ENCODE data around the gene KATNB1.
"Not testable (repeated sequence)": the region's sequence is repeated elsewhere in the genome, so short reads cannot be mapped to it uniquely, and the experiment has no call there.

Gene KATNB1

DNA sequence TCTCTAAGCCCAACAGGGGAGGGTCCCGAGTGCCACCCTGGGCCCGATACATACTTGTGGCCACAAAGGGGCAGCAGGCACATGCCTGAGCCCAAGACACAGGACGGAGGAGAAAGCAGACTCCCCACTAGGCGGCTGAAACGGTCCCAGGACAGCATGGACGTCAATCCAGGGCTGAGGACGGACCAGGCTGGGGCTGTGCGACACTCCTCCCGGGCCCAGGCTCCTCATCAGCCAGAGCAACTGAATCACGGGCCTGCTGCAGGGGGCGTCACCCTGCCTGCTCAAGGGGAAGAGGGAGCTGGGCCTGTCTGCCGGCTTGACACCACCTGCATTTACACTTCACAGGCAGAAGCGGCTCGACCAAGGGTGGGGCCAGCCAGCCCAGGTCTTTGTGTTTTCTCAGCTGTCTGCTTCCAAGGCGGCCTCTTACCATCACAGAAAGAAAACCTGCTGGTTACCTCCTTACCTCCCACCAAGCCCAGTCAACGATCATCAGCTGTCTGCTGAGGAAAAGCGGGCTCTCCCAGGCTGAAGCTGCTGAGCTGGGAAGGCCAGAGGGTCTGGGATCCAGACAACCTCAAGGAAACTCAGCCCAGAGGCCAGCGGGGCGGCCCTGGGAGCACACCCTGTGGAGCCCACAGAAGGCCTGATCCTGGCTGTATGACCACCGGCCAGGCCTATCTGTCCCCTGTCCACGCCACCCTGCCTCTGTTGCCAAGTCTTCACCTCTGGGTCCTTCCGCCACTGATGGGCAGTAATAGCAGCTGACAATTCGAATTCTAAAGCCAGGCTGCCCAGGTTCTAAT is 40.3 kb downstream of the KATNB1 start:
- DNase-seq = no peak

DNA sequence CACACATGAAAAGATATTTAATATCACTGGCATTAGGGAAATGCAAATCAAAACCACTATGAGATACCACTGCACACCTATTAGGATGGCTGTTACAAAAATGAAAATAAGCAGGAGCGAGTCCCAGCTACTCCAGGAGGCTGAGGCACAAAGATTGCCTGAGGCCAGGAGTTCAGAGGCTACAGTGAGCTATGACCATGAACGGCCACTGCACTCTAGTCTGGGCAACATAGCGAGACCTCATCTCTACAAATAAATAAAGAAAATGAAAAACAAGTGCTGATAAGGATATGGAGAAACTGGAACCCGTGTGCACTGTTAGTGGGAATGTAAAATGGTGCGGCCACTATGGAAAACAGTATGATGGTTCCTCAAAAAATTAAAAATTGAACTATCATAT is 43.1 kb downstream of the KATNB1 start:
- no peak for DNase-seq

DNA sequence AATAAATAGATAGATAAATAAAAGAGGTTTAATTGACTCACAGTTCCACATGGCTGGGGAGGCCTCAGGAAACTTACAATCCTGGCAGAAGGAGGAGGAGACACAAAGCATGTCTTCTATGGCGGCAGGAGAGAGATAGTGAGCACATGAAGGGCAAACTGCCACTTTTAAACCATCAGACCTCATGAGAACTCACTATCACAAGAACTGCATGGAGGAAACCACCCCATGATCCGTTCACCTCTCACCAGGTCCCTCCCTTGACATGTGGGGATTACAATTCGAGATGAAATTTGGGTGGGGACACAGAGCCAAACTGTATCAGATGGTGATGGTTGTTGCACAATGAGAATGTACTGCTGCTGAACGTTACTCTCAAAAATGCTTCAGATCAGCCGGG is 44.3 kb downstream of the KATNB1 start:
- not testable (repeated sequence) for DNase-seq

DNA sequence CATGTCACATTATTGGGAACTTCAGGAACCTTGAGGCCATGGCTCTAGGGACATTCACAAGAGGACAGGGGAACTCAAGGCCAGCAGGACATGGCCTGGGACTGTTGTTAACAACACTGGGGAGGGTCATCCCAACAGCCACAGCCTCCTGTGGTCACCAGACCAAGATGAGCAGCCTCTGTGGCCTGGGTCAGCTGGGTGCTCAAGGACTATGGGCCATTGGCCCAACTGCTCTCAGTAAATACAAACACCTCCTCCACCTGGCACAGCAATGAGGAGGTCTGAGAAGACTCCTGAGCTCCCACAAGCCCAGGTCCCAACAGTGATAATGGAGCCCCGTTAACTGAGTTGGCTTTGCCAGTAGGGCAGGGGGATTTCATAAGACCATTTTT is 45.8 kb downstream of the KATNB1 start:
- no peak for DNase-seq

DNA sequence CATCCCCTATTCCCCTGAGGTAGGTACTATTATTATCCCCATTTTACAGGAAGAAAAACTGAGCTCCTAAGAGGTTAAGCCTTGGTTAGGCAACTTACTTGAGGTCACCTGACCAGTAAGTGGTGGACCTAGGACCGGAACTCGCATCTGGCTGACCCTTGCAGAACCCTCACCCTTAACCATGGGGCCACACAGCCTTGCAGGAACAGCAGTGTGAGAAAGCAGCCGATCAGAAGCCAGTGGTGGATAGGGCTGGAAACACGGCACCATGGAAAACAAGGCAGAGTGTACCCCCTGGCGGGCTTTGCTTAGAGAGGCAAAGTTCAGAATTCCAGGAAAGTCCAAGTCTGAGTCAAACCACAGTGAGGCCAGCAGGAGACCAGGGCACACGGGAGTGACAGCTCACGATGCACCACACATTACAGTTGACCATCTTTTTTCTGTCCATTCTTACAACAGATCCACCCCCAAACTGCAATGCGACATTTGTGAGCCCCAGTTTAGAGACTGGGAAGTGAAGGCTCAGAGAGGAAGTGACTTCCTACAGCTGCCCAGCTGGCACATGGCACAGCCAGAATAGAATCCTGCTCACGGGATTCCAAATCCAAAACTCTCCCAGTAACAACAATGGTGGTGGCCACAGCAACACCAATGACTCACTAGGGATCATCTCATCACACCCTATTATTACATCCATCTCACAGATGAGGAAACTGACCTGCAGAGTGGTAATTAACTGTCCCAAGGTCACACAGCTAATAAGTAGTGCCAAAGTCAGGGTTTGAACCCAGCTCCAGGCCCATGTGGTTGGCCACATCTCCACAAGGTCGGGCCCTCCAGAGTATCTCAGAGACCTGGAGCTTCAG is 46.4 kb downstream of the KATNB1 start:
- DNase-seq = no peak

DNA sequence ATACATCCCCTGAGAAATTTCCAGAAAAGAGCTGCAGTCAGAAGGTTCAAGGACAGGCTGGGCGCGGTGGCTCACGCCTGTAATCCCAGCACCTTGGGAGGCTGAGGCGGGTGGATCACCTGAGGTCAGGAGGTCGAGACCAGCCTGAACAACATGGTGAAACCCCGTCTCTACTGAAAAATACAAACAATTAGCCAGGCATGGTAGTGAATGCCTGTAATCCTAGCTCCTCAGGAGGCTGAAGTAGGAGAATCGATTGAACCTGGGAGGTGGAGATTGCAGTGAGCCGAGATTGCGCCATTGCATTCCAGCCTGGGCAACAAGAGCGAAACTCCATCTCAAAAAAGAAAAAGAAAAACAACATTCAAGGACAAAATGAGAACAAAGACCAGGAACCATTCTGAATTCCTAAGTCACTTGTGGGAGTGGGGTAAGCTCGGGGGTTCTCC is 47.1 kb downstream of the KATNB1 start:
- DNase-seq = not testable (repeated sequence)

DNA sequence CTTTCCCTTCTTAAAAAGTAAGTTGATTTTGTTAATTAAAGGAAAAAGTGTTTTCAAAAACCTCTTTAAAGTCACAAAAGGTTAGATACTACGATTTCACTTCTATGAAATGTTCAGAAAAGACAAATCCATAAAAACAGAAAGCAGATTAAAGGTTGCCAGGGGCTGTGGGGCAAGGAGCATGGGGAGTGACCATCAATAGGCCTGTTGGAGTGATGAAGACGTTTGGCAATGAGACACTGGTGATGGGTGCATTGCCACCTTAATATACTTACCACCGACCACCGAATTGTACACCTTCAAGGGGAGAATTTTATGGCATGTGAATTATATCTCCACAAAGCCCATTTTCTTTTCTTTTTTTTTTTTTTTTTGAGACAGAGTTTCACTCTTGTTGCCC is 47.5 kb downstream of the KATNB1 start:
- DNase-seq = no peak

DNA sequence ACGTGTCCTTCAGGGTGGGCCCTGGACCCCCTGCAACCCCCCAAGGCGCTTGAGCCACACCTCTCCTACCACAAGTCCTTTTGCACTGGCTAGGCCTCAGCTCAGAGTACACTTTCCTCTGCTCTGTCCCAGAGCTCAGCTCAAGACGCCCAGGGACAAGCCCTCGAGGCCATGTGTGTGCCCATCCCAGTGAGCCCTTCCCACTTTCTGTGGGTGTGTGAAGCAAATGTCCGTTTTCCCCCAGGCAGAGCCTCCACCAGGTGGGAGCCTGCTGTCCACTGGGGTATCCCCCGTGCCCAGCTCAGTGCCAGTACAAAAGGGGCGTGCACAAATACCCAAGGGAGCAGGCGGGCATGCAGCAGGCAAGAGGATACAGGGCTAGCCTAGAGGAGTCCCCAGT is 48.3 kb downstream of the KATNB1 start:
- DNase-seq = no peak

DNA sequence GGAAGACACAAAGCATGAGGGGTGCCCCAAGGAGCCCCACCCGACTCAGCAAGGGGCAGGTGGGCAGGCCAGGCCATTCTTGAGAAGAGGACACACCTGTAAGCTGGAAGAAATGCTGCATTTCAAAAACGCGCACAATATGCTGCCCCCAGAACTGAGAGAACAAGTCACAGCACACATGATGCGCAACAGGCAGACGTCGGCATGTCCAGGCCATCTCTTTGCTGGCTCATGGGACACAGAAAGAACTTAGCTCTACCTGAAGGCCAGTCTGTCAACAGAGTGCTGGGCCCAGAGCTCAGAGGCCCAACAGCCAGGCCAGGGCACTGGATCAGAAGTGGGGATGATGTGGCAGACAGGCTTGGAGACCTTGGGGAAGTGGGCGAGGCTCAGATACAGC is 48.8 kb downstream of the KATNB1 start:
- DNase-seq = no peak

DNA sequence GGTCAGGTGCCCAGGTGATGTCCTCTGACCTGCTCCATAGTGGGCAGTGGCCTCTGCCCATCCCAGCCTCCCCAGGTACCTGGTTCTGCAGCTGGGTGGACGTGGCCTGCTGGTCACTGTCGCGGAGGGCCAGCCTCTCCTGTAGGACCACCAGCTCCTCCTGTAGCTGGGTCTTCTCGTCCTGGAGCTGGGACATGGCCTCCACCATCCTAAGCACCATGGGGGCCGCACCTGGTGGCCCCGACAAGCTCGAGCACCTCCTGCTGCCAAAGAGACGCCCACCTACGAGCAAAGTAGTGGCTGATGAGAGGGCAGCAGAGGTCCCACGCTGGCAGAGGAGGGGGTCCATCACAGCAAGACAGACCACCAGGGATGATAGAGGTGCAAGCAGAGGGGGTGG is 49.8 kb downstream of the KATNB1 start:
- DNase-seq = no peak

DNA sequence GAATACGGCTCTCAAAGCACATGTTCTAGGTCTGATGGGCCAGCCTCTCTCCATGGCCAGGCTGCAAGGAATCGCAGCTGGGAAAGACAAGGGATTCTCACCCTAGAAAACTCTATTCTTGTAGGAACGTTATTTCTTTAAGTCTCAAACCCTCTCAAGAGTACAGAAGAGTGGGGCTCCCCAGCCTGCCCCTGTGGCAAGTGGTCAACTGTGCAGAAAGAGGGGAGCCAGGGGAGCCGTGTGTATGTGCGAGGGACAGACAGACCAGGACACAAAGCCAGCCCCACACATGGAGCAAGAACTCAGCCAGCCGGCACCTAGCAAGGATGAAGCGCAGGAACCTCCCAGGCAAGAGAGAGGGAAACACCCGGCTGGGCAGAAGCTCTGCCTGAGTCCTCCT is 50.4 kb downstream of the KATNB1 start:
- DNase-seq = no peak

DNA sequence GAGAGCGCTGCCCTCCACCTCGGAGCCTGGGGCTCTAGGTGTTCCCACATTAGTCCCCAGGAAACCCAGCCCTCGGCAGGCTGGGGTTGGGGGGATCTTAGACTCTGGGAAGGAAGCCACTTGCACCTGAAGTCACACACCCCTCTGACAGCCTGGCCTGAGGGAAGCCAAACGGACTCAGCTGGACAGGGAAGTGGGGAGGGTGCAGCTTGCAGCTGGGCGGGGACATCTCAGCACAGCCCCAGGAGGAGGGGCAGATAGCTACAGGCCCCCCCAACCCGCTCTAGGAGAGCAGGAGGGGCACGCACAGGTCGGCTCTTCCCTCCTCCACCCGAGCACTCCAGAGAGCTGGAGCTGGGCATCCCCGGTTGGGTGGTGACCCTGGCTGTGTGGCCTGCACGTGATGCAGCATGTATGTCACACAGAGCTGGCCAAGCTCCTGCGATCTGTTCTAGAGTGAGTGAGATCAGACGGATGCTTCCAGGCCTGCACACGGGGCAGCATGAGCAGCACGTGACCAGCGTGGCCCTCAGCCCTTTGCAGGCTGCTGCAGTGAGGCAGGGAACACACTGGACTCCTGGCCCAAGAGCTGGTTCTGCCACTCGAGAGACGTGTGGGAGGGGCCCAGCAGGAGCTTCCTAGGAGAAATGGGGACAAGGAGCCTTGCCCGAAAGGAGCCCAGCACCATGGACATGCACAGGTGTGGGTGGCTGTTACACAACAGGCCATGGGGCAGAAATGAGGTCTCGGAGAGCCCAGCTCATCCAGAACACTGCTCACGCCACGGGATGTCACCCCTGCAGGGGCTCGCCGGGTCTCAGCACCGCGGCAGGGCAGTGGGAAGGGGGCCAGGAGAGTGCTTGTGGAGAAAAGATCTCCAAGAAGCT is 51.3 kb downstream of the KATNB1 start:
- DNase-seq = no peak

DNA sequence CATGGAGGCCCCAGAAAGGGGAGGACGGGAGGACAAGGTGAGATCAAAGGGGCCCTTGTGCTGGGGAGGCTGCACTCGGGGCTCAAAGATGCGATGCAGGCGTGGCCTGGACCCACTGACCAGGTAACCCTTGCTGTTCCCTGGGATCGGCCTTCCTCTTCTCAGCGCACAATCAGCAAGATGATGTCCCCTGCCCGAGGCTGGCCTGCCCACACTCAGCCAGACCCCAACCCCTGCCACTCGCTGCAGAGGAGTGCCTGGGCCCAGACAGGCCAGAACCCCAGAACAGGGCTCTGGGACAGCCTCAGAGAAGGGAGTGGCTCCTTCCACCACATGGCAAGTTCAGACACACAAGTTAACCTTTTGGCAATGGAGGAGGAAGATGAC is 51.9 kb downstream of the KATNB1 start:
- no peak for DNase-seq

DNA sequence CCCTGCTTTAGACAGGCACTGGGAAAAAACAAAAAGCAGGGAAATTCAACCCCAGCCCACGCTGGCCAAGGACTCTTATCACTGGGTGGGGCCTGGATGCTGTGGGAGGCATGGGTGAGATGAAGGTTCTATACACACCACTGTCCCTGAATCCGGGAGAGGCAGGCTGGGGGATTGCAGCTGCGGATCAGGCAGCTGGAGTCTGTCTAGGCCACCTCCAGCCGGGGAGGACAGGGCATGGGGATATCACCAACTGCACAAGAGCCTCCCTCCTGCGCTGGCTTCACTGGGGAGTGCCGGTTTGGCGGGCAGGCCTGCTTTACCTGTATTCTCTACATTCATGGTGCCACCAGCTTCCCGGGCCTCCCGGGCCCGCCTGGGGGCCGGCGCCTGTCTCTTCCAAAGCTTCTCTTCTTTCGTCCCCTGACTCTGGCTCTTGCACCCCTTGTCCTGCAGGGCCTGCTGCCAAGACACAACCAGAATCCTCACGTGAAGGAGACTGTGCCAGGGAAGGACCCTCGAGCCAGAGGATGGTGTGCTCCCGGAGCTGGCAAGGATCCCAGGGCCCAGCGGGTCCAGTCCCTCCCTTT is 52.8 kb downstream of the KATNB1 start:
- DNase-seq = no peak

DNA sequence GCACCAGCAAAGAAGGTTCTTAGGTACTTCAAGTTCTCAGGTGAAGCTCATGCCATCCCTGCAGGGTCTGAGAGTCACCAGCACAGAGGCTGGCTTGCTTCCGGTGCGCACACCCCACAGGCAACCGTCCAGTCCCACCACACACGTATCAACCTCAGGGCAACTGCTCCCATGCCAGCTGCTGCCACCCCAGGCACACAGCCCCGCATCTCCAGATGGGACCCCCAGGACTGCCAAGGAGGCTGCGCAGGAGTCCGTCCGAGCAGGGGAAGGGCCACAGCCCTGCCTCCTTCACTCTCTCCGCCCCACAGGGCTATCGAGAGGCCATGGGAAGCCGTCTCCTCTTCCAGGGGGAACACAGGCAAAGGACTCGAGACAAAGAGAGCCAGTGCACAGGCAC is 53.4 kb downstream of the KATNB1 start:
- no peak for DNase-seq

DNA sequence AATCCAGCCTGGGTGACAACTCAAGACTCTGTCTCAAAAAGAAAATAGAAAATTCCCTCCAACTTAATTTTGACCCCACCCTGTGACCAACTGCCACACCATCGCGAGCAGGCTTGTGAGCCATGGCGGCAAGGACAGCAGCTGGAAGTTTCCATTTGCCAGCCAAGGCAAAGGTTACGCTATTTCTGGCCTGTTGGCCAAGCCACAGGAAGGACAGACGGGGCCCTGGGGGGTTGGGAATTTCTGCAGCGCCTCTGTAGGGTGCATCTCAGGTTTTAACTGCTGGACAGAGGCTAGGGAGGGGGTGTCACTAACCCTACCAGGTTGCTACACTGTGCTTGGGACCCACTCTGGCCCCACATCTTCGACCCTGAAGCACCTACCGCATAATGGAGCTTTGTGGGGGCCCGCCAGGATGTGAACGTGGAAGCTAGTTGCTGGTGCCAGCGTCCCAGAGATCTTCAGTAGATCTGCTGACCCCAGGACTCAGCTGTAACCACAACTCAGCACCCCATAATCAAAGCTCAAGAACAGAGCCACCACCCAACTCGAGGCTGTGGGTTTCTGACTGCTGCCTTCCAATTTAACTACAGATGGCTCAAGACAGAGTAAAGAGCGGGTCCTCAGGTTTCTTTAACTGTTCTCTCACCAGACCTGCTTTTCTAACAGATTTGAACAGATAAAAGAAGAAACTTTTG is 55.8 kb downstream of the KATNB1 start:
- no peak for DNase-seq

DNA sequence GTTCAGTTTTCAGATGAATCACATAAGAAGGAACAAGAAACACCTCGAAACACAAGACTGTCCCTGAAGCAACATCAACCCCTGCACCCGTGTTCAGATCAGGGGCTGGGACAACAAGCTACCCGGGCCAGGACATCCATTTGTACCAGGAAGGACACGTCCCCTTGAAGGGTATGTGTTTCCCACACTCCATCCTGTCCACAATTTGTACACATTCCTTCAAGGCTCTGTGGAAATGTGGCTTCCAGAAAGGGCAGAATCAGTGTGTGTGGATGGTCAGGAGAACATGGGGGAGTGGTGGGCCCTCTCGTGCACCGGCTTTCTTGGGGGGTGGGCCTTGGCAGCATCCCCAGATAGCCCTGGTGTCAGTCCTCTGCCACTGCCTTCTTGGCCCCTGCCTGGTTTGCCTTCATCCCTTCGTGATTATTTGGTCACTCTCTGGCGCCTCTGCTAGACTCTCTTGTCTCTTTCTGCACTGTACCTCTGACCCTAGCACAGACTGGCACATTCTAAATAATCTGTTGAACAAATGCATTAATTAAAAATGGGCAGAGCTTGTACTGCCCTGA is 56.4 kb downstream of the KATNB1 start:
- DNase-seq = no peak

DNA sequence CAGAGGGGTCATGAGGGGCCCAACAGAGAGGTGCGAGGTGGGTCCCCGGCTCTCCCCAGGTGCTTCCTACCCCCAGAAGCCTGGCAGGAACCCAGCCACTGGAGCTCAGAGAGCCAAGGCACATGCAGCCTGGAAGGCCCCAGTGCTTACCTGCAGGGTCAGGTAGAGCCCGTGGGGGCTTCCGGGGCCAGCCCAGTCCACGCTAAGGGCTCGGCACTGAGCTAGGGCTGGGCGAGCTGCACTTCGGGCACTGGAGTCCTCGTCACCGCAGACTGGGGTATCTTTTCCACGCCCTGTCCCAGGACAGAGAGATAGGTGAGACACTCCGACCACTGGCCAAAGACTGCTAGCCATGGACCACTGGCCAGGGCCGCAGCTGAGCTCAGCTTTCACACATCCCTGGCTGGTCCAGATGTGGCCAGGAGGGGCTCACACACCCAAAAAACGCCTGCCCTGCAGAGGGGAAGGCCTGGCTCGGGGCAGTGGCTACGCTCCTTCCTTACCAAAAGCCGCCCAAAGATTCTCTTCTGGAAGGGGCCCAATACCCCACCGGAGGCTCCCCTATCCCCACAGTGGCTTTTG is 59.4 kb downstream of the KATNB1 start:
- no peak for DNase-seq

DNA sequence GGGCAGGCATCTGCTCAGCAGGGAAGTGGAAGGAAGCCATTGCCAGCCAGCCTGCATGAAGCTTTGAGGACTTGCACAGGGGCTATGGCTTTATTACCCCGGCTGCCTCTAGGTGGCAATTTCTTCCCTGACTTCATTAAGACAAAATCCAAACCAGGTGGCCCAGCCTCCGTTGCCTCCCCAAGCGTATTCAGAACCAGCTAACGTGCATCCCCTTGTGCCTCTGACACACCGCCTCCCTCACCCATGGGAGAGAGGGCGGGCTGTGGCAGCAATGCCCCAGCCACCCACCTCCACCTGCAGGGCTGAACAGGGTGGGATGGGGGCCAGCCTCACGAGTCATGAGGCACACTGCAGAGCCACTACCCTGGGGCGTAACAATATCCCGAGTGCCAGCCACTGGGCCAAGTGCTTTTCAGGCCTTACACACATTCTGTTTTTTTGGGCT is 59.9 kb downstream of the KATNB1 start:
- DNase-seq = peak; percentile 12

DNA sequence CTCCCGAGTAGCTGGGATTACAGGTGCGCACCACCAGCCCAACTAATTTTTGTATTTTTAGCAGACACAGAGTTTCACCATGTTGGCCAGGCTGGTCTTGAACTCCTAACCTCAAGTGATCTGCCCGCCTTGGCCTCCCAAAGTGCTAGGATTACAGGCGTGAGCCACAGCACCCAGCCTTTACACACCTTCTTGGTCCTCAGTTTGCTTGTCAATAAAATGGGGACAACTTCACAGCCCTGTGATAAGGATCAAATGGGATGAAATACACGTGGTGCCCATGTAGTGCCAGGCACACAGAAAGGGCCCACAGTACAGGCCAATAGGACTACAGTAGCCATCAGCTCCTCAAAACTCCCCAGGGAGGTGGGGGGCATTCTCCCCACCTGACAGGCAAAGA is 60.4 kb downstream of the KATNB1 start:
- DNase-seq = not testable (repeated sequence)

DNA sequence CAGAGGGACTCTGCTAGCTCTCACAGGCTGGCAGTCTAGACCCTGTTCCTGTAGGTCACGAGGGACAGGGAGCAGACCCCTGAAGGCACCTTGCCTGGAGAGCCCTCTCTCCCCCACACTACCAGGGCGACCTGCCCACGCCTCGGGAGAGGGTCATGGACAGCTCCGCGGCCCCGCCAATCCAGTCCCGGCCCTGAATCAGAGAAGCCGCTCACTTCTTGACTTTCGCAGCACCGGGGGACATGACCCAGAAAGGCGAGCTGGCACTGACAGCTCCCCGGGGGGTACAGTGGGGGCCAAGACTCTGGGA is 61.6 kb downstream of the KATNB1 start:
- no peak for DNase-seq
